Suprapubic skin (tissue), 4 donors: ENCODE results near the gene CNNM2. TPM values are rescaled to one million over a fixed set of nuclear protein-coding genes. Genes with fewer than 3 reads are reported as not detected.
"Not testable (repeated sequence)": the region's sequence is repeated elsewhere in the genome, so short reads cannot be mapped to it uniquely, and the experiment has no call there.

Source experiments
- DNase-seq, 2 donors: peaks; one replicate each; pipeline ENCODE4 v3.0.0-alpha.2; 2019; ENCODE audit warnings: low spot score in 2 of 2
- H3K27ac ChIP-seq: fragments of 200-600 bp; sonication (generic); one replicate; pipeline ENCODE4 v1.5.1; 2019
- H3K27me3 ChIP-seq: fragments of 200-600 bp; sonication (generic); one replicate; pipeline ENCODE4 v1.5.1; 2019
- H3K36me3 ChIP-seq: fragments of 200-600 bp; sonication (generic); one replicate; pipeline ENCODE4 v1.5.1; 2019
- H3K4me1 ChIP-seq: fragments of 200-600 bp; sonication (generic); one replicate; pipeline ENCODE4 v1.5.1; 2019
- H3K4me3 ChIP-seq: fragments of 200-600 bp; sonication (generic); one replicate; pipeline ENCODE4 v1.5.1; 2019; ENCODE audit warnings: mild to moderate bottlenecking
- H3K9me3 ChIP-seq: fragments of 200-600 bp; sonication (generic); one replicate; pipeline ENCODE4 v1.5.1; 2019
- EP300 ChIP-seq: sonication (generic); formaldehyde crosslinking; IDR thresholded peaks from one replicate; pipeline ENCODE4 v1.6.1; 2017; ENCODE audit warnings: antibody characterized with exemption
- POLR2A ChIP-seq, 2 donors: fragments of 450-650 bp; IDR thresholded peaks; one replicate each; pipeline ENCODE4 v1.6.1; 2017; ENCODE audit warnings: antibody characterized with exemption in 2 of 2, mild to moderate bottlenecking in 2 of 2, moderate library complexity in 2 of 2
- POLR2AphosphoS5 ChIP-seq, 3 donors: sonication (generic); formaldehyde crosslinking; IDR thresholded peaks; one replicate each; pipeline ENCODE4 v1.6.1; 2017; ENCODE audit warnings: antibody characterized with exemption in 3 of 3
- WGBS: methylation state at CpG from one replicate; pipeline ENCODE4 v1.1.5; 2018; 5-methylcytosine and 5-hydroxymethylcytosine counted together
- total RNA-seq, 4 donors: library from RNA; depleted of rRNA; stranded (reverse); fragments of >200 nt; gene quantifications; one replicate each; pipeline ENCODE4 v1.1.0, GENCODE V29; 2016
- TF ChIP-seq, protein P1 (sequence below), 2 donors: fragments of 200-600 bp in 1 of 2; fragments of 450-650 bp in 1 of 2; sonication (generic) in 1 of 2; IDR thresholded peaks; one replicate each; pipeline ENCODE4 v1.5.1; 2016 to 2019; ENCODE audit warnings: antibody characterized with exemption in 2 of 2, mild to moderate bottlenecking in 1 of 2, moderate library complexity in 1 of 2

Gene CNNM2
- total RNA-seq, 4 donors from 2014 or later = 8.7 to 16.9 (median 12.9) TPM

DNA sequence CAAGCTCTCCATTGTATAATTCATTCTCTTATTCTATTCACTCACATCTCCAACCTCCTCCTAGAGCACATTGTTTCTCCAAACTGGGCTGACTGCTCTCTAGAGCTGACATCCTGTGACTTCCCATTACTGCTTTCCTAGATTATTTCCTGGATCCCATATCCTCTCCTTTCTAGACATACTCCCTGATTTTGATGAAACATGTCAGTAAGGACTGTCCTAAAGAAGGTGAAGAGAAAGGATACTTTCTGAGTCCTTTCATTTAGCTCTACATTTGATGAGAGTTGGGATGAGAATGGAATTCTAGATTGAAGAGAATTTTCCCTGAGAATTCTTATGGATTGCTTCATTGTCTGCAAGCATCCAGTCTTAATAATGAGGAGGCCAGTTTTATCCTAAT is 78.8 kb downstream of the CNNM2 start:
- no peaks in the 10 kb centered on the region for H3K27me3 ChIP-seq
- DNase-seq = no peak
- H3K4me3 ChIP-seq = no peak overlapping the region
- H3K4me1 ChIP-seq = no peaks in the 10 kb centered on the region
- TF ChIP-seq POLR2A (IDR thresholded peaks at IDR 0.05) = no peak
- TF ChIP-seq, protein P1, sequence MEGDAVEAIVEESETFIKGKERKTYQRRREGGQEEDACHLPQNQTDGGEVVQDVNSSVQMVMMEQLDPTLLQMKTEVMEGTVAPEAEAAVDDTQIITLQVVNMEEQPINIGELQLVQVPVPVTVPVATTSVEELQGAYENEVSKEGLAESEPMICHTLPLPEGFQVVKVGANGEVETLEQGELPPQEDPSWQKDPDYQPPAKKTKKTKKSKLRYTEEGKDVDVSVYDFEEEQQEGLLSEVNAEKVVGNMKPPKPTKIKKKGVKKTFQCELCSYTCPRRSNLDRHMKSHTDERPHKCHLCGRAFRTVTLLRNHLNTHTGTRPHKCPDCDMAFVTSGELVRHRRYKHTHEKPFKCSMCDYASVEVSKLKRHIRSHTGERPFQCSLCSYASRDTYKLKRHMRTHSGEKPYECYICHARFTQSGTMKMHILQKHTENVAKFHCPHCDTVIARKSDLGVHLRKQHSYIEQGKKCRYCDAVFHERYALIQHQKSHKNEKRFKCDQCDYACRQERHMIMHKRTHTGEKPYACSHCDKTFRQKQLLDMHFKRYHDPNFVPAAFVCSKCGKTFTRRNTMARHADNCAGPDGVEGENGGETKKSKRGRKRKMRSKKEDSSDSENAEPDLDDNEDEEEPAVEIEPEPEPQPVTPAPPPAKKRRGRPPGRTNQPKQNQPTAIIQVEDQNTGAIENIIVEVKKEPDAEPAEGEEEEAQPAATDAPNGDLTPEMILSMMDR (IDR thresholded peaks at IDR 0.05) = no peak
- TF ChIP-seq POLR2AphosphoS5 (IDR thresholded peaks at IDR 0.05) = no peak
- TF ChIP-seq EP300 = no peak
- H3K9me3 ChIP-seq = no peaks in the 10 kb centered on the region
- no peak overlapping the region for H3K27ac ChIP-seq
- no peaks in the 10 kb centered on the region for H3K36me3 ChIP-seq

DNA sequence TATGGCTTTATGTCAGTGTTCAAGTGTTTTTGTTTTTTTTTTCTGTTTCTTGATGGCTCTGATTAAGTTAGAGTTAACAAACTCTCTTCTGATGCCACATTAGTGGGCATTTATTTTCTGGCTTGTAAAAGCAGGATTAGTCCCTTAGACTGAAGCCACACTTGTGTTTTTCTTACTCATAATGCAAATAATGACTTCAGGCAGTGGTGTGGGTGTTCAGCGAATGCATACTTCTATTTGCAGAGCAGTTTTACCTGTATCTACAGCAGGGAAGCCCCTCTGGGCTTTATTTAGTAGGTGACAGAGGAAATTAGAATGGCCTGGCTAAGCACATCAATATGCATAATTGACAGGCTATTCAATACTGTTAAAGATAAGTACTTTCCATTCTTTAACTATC is 79.9 kb downstream of the CNNM2 start:
- Histone ChIP-seq H3K9me3 (no peaks in the 10 kb centered on the region), H3K4me1 (no peaks in the 10 kb centered on the region), H3K27ac (no peak overlapping the region), H3K27me3 (no peaks in the 10 kb centered on the region), H3K36me3 (no peaks in the 10 kb centered on the region), H3K4me3 (no peak overlapping the region)
- 62% methylated on average over 1 of the region's 1 CpG for WGBS
- no peak for DNase-seq
- TF ChIP-seq EP300 (no peak), POLR2A (IDR thresholded peaks at IDR 0.05) (no peak), POLR2AphosphoS5 (IDR thresholded peaks at IDR 0.05) (no peak)
- TF ChIP-seq, protein P1 (IDR thresholded peaks at IDR 0.05) = no peak

DNA sequence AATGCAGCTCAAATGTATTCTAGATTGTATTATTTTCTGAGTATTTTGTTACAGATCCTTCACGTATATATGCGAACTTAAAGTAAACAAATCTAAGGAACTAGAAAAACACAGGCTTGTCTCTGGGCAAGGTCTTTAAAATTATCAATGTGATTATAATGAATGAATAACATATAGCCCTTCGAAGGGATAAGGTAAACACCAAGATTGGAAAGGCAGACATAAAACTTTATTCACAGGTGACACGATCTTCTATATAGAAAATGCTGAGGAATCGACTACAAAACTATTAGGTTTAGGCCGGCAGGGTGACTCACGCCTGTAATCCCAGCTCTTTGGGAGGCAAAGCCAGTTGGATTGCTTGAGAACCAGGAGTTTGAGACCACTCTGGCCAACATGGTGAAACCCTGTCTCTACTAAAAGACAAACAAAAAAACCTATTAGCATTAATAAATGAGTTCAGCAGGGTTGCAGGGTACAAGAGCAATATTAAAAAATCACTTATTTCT is 80.4 kb downstream of the CNNM2 start:
- DNase-seq = no peak
- 95% methylated on average over 7 of the region's 7 CpGs for WGBS
- H3K27me3 ChIP-seq = no peaks in the 10 kb centered on the region
- no peaks in the 10 kb centered on the region for H3K9me3 ChIP-seq
- no peaks in the 10 kb centered on the region for H3K4me1 ChIP-seq
- H3K36me3 ChIP-seq = no peaks in the 10 kb centered on the region
- no peak overlapping the region for H3K4me3 ChIP-seq
- no peak overlapping the region for H3K27ac ChIP-seq
- no peak for TF ChIP-seq EP300
- no peak for TF ChIP-seq POLR2A (IDR thresholded peaks at IDR 0.05)
- no peak for TF ChIP-seq POLR2AphosphoS5 (IDR thresholded peaks at IDR 0.05)
- TF ChIP-seq, protein P1 (IDR thresholded peaks at IDR 0.05) = no peak

DNA sequence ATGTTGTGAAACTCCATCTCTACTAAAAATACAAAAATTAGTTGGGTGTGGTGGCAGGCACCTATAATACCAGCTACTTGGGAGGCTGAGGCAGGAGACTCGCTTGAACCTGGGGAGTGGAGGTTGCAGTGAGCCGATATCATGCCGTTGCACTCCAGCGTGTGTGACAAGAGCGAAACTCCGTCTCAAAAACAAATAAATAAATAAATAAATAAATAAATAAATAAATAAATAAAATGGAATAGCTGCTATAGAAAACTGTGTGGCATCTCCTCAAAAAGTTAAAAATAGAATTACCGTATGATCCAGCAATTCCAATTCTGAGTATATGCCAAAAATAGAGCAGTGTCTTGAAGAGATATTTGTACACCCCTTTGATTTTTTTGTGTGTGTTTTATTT is 82.0 kb downstream of the CNNM2 start:
- WGBS = 94% methylated on average over 7 of the region's 7 CpGs
- not testable (repeated sequence) for H3K4me1 ChIP-seq, H3K36me3 ChIP-seq, H3K4me3 ChIP-seq, H3K27ac ChIP-seq, H3K9me3 ChIP-seq, H3K27me3 ChIP-seq, DNase-seq

DNA sequence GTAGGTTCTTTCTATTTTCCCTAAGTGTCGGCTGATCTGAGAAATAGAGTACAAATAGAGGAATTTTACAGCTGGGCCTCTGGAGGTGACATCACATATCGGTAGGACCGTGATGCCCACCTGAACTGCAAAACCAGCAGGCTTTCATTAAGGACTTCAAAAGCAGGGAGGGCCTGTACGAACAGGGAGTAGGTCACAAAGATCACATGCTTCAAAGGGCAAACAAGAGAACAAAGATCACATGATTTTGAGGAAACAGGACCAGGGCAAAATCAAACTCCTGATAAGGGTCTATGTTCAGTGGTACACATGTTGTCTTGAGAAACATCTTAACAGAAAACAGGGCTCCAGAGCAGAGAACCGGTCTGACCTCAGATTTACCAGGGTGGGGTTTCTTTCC is 88.9 kb downstream of the CNNM2 start:
- TF ChIP-seq POLR2A (IDR thresholded peaks at IDR 0.05) (no peak), POLR2AphosphoS5 (IDR thresholded peaks at IDR 0.05) (no peak), EP300 (no peak)
- TF ChIP-seq, protein P1 (IDR thresholded peaks at IDR 0.05) = no peak
- Histone ChIP-seq H3K36me3 (no peaks in the 10 kb centered on the region), H3K27me3 (no peaks in the 10 kb centered on the region), H3K27ac (no peak overlapping the region), H3K9me3 (peaks cover 6% of the 10 kb centered on the region), H3K4me3 (no peak overlapping the region), H3K4me1 (no peaks in the 10 kb centered on the region)
- WGBS = 93% methylated on average over 5 of the region's 5 CpGs
- no peak for DNase-seq

DNA sequence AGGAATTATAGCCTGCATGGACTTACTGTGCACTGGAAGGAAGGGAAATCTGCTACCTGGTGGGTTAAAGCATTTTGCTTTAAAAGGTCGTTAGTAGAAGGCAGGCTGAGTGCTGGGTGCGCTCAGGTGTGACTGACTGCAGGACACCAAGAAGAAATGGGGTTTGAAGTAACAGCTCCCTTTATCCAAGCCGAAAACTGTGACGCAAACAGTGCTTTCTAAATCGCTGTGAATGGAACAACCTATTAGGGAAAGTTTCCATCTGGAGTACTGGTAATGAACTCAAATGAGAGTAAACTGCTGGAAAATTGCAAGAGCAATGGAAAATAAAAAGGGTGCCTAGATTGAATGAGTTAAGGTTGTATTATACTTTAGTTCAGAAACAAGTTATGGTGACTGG is 95.3 kb downstream of the CNNM2 start:
- Histone ChIP-seq H3K4me3 (no peak overlapping the region), H3K27ac (no peak overlapping the region), H3K27me3 (no peaks in the 10 kb centered on the region), H3K4me1 (no peaks in the 10 kb centered on the region), H3K9me3 (no peaks in the 10 kb centered on the region), H3K36me3 (no peaks in the 10 kb centered on the region)
- WGBS = 95% methylated on average over 5 of the region's 5 CpGs
- DNase-seq = no peak
- no peak for TF ChIP-seq POLR2AphosphoS5 (IDR thresholded peaks at IDR 0.05)
- TF ChIP-seq EP300 = no peak
- no peak for TF ChIP-seq POLR2A (IDR thresholded peaks at IDR 0.05)
- TF ChIP-seq, protein P1 (IDR thresholded peaks at IDR 0.05) = no peak
